GM18868 (cell line): ENCODE results near the gene ZNF652.
"Not testable (repeated sequence)": the region's sequence is repeated elsewhere in the genome, so short reads cannot be mapped to it uniquely, and the experiment has no call there.

ENCODE experiments used
- ATAC-seq: cut with Tn5 transposase; IDR thresholded peaks from one replicate; pipeline ENCODE4 v1.9.1; 2021; ENCODE audit warnings: mild to moderate bottlenecking, moderate library complexity; ENCODE audit not compliant: unreplicated experiment

Gene ZNF652

GRCh38 chr17:49277638-49278037 is 84.4 kb downstream of the ZNF652 start:
- no peak for ATAC-seq

GRCh38 chr17:49275981-49276380 is 86.1 kb downstream of the ZNF652 start:
- not testable (repeated sequence) for ATAC-seq

GRCh38 chr17:49269356-49269755 is 92.7 kb downstream of the ZNF652 start:
- no peak for ATAC-seq

GRCh38 chr17:49267912-49268311 is 94.1 kb downstream of the ZNF652 start:
- no peak for ATAC-seq

GRCh38 chr17:49266233-49266632 is 95.8 kb downstream of the ZNF652 start:
- ATAC-seq = no peak

- ATAC-seq = not testable (repeated sequence)
Measured at GRCh38 chr17:49261540-49261939, 100.5 kb downstream of the ZNF652 start.

GRCh38 chr17:49260817-49261291 is 101.2 kb downstream of the ZNF652 start:
- no peak for ATAC-seq

GRCh38 chr17:49260011-49260816 is 101.8 kb downstream of the ZNF652 start:
- no peak for ATAC-seq

- ATAC-seq = no peak
Measured at GRCh38 chr17:49259663-49260010, 102.4 kb downstream of the ZNF652 start.

GRCh38 chr17:49258394-49258793 is 103.7 kb downstream of the ZNF652 start:
- no peak for ATAC-seq

GRCh38 chr17:49255125-49255524 is 106.9 kb downstream of the ZNF652 start:
- no peak for ATAC-seq

- no peak for ATAC-seq
Measured at GRCh38 chr17:49254066-49254465, 108.0 kb downstream of the ZNF652 start.

GRCh38 chr17:49252148-49252695 is 109.8 kb downstream of the ZNF652 start:
- ATAC-seq = no peak

GRCh38 chr17:49249890-49250522 is 112.0 kb downstream of the ZNF652 start:
- no peak for ATAC-seq

GRCh38 chr17:49249292-49249794 is 112.7 kb downstream of the ZNF652 start:
- ATAC-seq = no peak

GRCh38 chr17:49247944-49248343 is 114.1 kb downstream of the ZNF652 start:
- no peak for ATAC-seq

GRCh38 chr17:49244839-49245238 is 117.2 kb downstream of the ZNF652 start:
- no peak for ATAC-seq
